ENCODE results near the gene SUPT20H. TPM values are rescaled to one million over a fixed set of nuclear protein-coding genes. Genes with fewer than 3 reads are reported as not detected.

Gene SUPT20H
- total and polyA plus RNA-seq, 2 of the 13 experiments (the other 11 are each of a cell fraction or from before 2014, with no cell fraction given) = 35.0 to 63.6 TPM

GRCh38 chr13:36999054-36999714, 60.3 kb downstream of the SUPT20H start, which contains the start of gene ALG5 (continued):
- peak; percentile 79; the same call in 1 of the 2 replicates for TF ChIP-seq ZBED4 (CRISPR knock-in tag; IDR thresholded peaks at IDR 0.05; ENCODE audit: borderline replicate concordance)
- peak; percentile 15; the same call in 1 of the 2 replicates for TF ChIP-seq SMYD3 (CRISPR knock-in tag; IDR thresholded peaks at IDR 0.05)
- TF ChIP-seq ZNF501 (CRISPR knock-in tag; IDR thresholded peaks at IDR 0.05) = no peak
- peak; percentile 89 for TF ChIP-seq ZBTB14 (CRISPR knock-in tag; IDR thresholded peaks at IDR 0.05)
- no peak for TF ChIP-seq NCOA1 (CRISPR knock-in tag; IDR thresholded peaks at IDR 0.05)
- TF ChIP-seq ZNF644 (CRISPR knock-in tag; IDR thresholded peaks at IDR 0.05; ENCODE audit: low read depth) = no peak
- TF ChIP-seq CBFB (CRISPR knock-in tag; IDR thresholded peaks at IDR 0.05) = peak; percentile 33; the same call in 1 of the 2 replicates
- TF ChIP-seq SNAPC2 (CRISPR knock-in tag; IDR thresholded peaks at IDR 0.05) = peak; percentile 36; the same call in 1 of the 2 replicates
- peak; percentile 81; the same call in 1 of the 3 replicates for TF ChIP-seq MXI1 (IDR thresholded peaks at IDR 0.05; ENCODE audit: borderline replicate concordance, low read depth, low read length)
- no peak for TF ChIP-seq CERS6 (CRISPR knock-in tag; IDR thresholded peaks at IDR 0.05)
- peak; percentile 91 for TF ChIP-seq THAP11 (CRISPR knock-in tag; IDR thresholded peaks at IDR 0.05)
- no peak for TF ChIP-seq ATF1 (CRISPR knock-in tag; IDR thresholded peaks at IDR 0.05)
- TF ChIP-seq POLR2AphosphoS5 (IDR thresholded peaks at IDR 0.05; ENCODE audit: low read depth, low read length) = peak; percentile 84
- TF ChIP-seq POLR2G (IDR thresholded peaks at IDR 0.05; ENCODE audit: low read depth, low read length) = peak; percentile 91
- no peak for TF ChIP-seq MBNL3 (CRISPR knock-in tag; conservative IDR thresholded peaks at IDR 0.05)
- 0 out of 2 replicates have a peak, but pooled peaks have one; percentile 46 for TF ChIP-seq CAMTA2 (CRISPR knock-in tag; IDR thresholded peaks at IDR 0.05; ENCODE audit: borderline replicate concordance)
- TF ChIP-seq RNF2 (conservative IDR thresholded peaks at IDR 0.05; ENCODE audit: low read depth) = 0 out of 2 replicates have a peak, but pooled peaks have one; percentile 54
- peak; percentile 87 for TF ChIP-seq NR0B2 (CRISPR knock-in tag; IDR thresholded peaks at IDR 0.05)
- no peak for TF ChIP-seq ZNF660 (CRISPR knock-in tag; IDR thresholded peaks at IDR 0.05; ENCODE audit: borderline replicate concordance, low read depth)
- peak; percentile 45; the same call in 1 of the 2 replicates for TF ChIP-seq CCDC6 (CRISPR knock-in tag; IDR thresholded peaks at IDR 0.05)
- no peak for TF ChIP-seq SIX1 (CRISPR knock-in tag; IDR thresholded peaks at IDR 0.05; ENCODE audit: borderline replicate concordance)
- TF ChIP-seq ZNF225 (CRISPR knock-in tag; IDR thresholded peaks at IDR 0.05) = peak; percentile 43; the same call in 1 of the 2 replicates
- TF ChIP-seq SALL2 (CRISPR knock-in tag; IDR thresholded peaks at IDR 0.05) = peak; percentile 74
